Endodermal cell (in vitro differentiated cells): ENCODE results near the gene TGFBR3. TPM values are rescaled to one million over a fixed set of nuclear protein-coding genes. Genes with fewer than 3 reads are reported as not detected.
A peak's percentile ranks its signal among the peaks of the same experiment; 100 is the strongest.

ENCODE experiments used
- DNase-seq: peaks from one replicate; pipeline ENCODE4 v3.0.0-alpha.2; 2017
- H3K27ac ChIP-seq: 2 replicates; pipeline ENCODE4 v1.5.1; 2013; ENCODE audit warnings: mild to moderate bottlenecking, low read depth, low read length, moderate library complexity
- H3K27me3 ChIP-seq: 2 replicates; pipeline ENCODE4 v1.6.1; 2013; ENCODE audit warnings: mild to moderate bottlenecking, low read length, moderate library complexity; ENCODE audit not compliant: insufficient read depth, control insufficient read depth, poor library complexity, severe bottlenecking
- H3K36me3 ChIP-seq: 2 replicates; pipeline ENCODE4 v1.7.0; 2013; ENCODE audit warnings: mild to moderate bottlenecking, low read length, moderate library complexity; ENCODE audit not compliant: control insufficient read depth, insufficient read depth
- H3K4me1 ChIP-seq: one replicate; pipeline ENCODE4 v1.7.0; 2013; ENCODE audit warnings: low read length; ENCODE audit not compliant: control insufficient read depth, insufficient read depth
- H3K4me3 ChIP-seq: 2 replicates; pipeline ENCODE4 v1.5.1; 2013; ENCODE audit warnings: mild to moderate bottlenecking, low read length, moderate library complexity
- H3K9ac ChIP-seq: 2 replicates; pipeline ENCODE4 v1.6.1; 2013; ENCODE audit warnings: mild to moderate bottlenecking, low read length, moderate library complexity; ENCODE audit not compliant: poor library complexity, severe bottlenecking; ENCODE audit errors: extremely low read depth
- H3K9me3 ChIP-seq: 2 replicates; pipeline ENCODE4 v1.6.1; 2013; ENCODE audit warnings: mild to moderate bottlenecking, low read length, moderate library complexity; ENCODE audit not compliant: control insufficient read depth
- H3K27ac Mint-ChIP-seq: 2 replicates; pipeline ENCODE4 v1.8.0; 2020; ENCODE audit warnings: mixed read lengths
- H3K27me3 Mint-ChIP-seq: 2 replicates; pipeline ENCODE4 v1.8.0; 2021; ENCODE audit warnings: mild to moderate bottlenecking, mixed read lengths; ENCODE audit not compliant: insufficient read depth
- H3K36me3 Mint-ChIP-seq: 2 replicates; pipeline ENCODE4 v1.8.0; 2020; ENCODE audit warnings: low read depth, mixed read lengths
- H3K4me1 Mint-ChIP-seq: 2 replicates; pipeline ENCODE4 v1.8.0; 2020; ENCODE audit warnings: mixed read lengths
- H3K4me3 Mint-ChIP-seq: 2 replicates; pipeline ENCODE4 v1.8.0; 2020; ENCODE audit warnings: mild to moderate bottlenecking, moderate library complexity, mixed read lengths
- H3K9me3 Mint-ChIP-seq: 2 replicates; pipeline ENCODE4 v1.8.0; 2020; ENCODE audit warnings: mild to moderate bottlenecking, mixed read lengths
- WGBS, 2 experiments: methylation state at CpG; one replicate each; pipeline versions ENCODE4 v1.1.5 to v1.1.7; 2013; ENCODE audit warnings: missing lambda C conversion rate in 2 of 2, mixed read lengths in 1 of 2; ENCODE audit not compliant: insufficient coverage in 1 of 2, insufficient read length in 1 of 2; 5-methylcytosine and 5-hydroxymethylcytosine counted together
- total RNA-seq, 2 donors: library from RNA; stranded (reverse); fragmentation: NEBNext Ultra II Directional in 1 of 2; extraction: Animal tissue kit (Norgen Biotek cat#: 25700) in 1 of 2; gene quantifications; 2 replicates in 1 of 2; 3 replicates in 1 of 2; pipeline ENCODE4 v1.2.1, GENCODE V29; 2021
- TF ChIP-seq, protein P1 (sequence below): fragments of 200-600 bp; sonication (generic); conservative IDR thresholded peaks from 2 replicates; pipeline ENCODE4 v1.5.0; 2021; ENCODE audit warnings: antibody characterized with exemption, mild to moderate bottlenecking

TGFBR3 gene
- total RNA-seq, 2 donors from 2014 or later: 8.1 to 8.5 TPM

DNA sequence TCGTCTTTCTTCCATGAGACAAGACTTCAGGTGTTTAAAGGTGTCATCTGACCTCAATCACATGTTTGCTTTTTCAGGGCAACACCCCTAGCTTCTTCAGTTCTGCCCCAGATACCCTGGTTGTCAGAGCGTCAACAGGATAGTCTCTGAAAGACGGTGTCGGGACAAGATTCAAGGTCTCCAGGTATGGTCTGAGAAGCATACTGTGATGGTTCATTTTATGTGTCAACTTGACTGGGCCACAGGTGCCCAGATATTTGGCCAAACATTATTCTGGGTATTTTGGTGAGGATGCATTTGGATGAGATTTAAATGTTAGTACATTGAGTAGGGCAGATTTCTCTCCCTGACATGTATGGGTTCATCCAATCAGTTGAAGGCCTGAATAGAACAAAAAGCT, 148.3 kb downstream of the TGFBR3 start:
- Mint-ChIP-seq H3K36me3 (no peaks in the 10 kb centered on the region), H3K27ac (peak overlapping the region; percentile 89), H3K4me3 (no peak overlapping the region), H3K4me1 (peaks cover 20% of the 10 kb centered on the region), H3K27me3 (no peaks in the 10 kb centered on the region), H3K9me3 (no peaks in the 10 kb centered on the region)
- peaks cover 6% of the 10 kb centered on the region for H3K4me1 ChIP-seq
- H3K9me3 ChIP-seq: no peaks in the 10 kb centered on the region
- no peak overlapping the region for H3K27ac ChIP-seq
- WGBS, 2 experiments: 88 to 92% methylated on average over 2 to 4 of the region's 4 CpGs
- no peak overlapping the region for H3K9ac ChIP-seq
- no peaks in the 10 kb centered on the region for H3K27me3 ChIP-seq
- TF ChIP-seq, protein P1, sequence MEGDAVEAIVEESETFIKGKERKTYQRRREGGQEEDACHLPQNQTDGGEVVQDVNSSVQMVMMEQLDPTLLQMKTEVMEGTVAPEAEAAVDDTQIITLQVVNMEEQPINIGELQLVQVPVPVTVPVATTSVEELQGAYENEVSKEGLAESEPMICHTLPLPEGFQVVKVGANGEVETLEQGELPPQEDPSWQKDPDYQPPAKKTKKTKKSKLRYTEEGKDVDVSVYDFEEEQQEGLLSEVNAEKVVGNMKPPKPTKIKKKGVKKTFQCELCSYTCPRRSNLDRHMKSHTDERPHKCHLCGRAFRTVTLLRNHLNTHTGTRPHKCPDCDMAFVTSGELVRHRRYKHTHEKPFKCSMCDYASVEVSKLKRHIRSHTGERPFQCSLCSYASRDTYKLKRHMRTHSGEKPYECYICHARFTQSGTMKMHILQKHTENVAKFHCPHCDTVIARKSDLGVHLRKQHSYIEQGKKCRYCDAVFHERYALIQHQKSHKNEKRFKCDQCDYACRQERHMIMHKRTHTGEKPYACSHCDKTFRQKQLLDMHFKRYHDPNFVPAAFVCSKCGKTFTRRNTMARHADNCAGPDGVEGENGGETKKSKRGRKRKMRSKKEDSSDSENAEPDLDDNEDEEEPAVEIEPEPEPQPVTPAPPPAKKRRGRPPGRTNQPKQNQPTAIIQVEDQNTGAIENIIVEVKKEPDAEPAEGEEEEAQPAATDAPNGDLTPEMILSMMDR: no peak
- no peak for DNase-seq
- no peak overlapping the region for H3K4me3 ChIP-seq
- no peaks in the 10 kb centered on the region for H3K36me3 ChIP-seq

- Histone ChIP-seq H3K9me3 (no peaks in the 10 kb centered on the region), H3K4me3 (no peak overlapping the region), H3K36me3 (no peaks in the 10 kb centered on the region), H3K4me1 (peaks cover 6% of the 10 kb centered on the region), H3K9ac (no peak overlapping the region), H3K27ac (no peak overlapping the region), H3K27me3 (no peaks in the 10 kb centered on the region)
- TF ChIP-seq, protein P1: no peak
- Mint-ChIP-seq H3K27me3 (no peaks in the 10 kb centered on the region), H3K4me1 (peaks cover 19% of the 10 kb centered on the region), H3K27ac (peak overlapping the region; percentile 89), H3K9me3 (no peaks in the 10 kb centered on the region), H3K36me3 (no peaks in the 10 kb centered on the region), H3K4me3 (no peak overlapping the region)
- WGBS, 2 experiments: 74 to 87% methylated on average over 10 to 13 of the region's 13 CpGs
- DNase-seq: peak; percentile 80
Measured at GRCh38 chr1:91736715-91737615, 149.0 kb downstream of the TGFBR3 start.

- Mint-ChIP-seq H3K36me3 (no peaks in the 10 kb centered on the region), H3K4me1 (peaks cover 13% of the 10 kb centered on the region), H3K27ac (peak overlapping the region; percentile 89), H3K9me3 (no peaks in the 10 kb centered on the region), H3K4me3 (no peak overlapping the region), H3K27me3 (no peaks in the 10 kb centered on the region)
- Histone ChIP-seq H3K4me3 (no peak overlapping the region), H3K9ac (no peak overlapping the region), H3K27ac (no peak overlapping the region), H3K27me3 (no peaks in the 10 kb centered on the region), H3K36me3 (no peaks in the 10 kb centered on the region), H3K9me3 (no peaks in the 10 kb centered on the region), H3K4me1 (peaks cover 6% of the 10 kb centered on the region)
- TF ChIP-seq, protein P1: no peak
- 91 to 93% methylated on average over 8 of the region's 8 CpGs for WGBS, 2 experiments
- no peak for DNase-seq
Measured at GRCh38 chr1:91736146-91736714, 149.7 kb downstream of the TGFBR3 start.
